PC-9 (cell line): ENCODE data around the gene NRXN2. TPM values are rescaled to one million over a fixed set of nuclear protein-coding genes. Genes with fewer than 3 reads are reported as not detected.

Source experiments
- BruUV-seq: library from RNA; stranded (reverse); fragments of 400-500 nt; replicated peaks from 2 replicates; lab custom pipeline; 2021; lab: Mats Ljungman, UMichigan
- CTCF ChIA-PET: fragments of 300-600 bp; sonication (Branson Sonifier 250); formaldehyde crosslinking; loops from one replicate; lab custom pipeline; 2022; ENCODE audit warnings: antibody characterized with exemption; lab: Charles Lee
- POLR2A ChIA-PET: fragments of 300-600 bp; sonication (Branson Sonifier 250); formaldehyde crosslinking; loops from one replicate; lab custom pipeline; 2022; ENCODE audit warnings: antibody characterized with exemption; ENCODE audit not compliant: unreplicated experiment; lab: Charles Lee
- DNase-seq, 2 experiments: peaks; one replicate each; pipeline versions ENCODE4 v3.0.0 to v3.0.0-alpha.2; 2015 to 2022; ENCODE audit warnings: mixed read lengths in 1 of 2
- H2AFZ ChIP-seq: fragments of 200-600 bp; sonication (generic); 2 replicates; pipeline ENCODE4 v1.8.1; 2017; ENCODE audit warnings: antibody characterized with exemption
- H3F3A ChIP-seq: fragments of 200-600 bp; sonication (generic); 2 replicates; pipeline ENCODE4 v1.8.1; 2017; ENCODE audit warnings: antibody characterized with exemption, mild to moderate bottlenecking, low read depth; ENCODE audit not compliant: insufficient read depth
- H3K27ac ChIP-seq: fragments of 200-600 bp; sonication (generic); 2 replicates; pipeline ENCODE4 v1.6.1; 2016; ENCODE audit warnings: mixed run types
- H3K27me3 ChIP-seq: fragments of 200-600 bp; sonication (generic); 2 replicates; pipeline ENCODE4 v1.6.1; 2016; ENCODE audit warnings: low read depth, mixed run types; ENCODE audit not compliant: insufficient read depth
- H3K36me3 ChIP-seq: fragments of 200-600 bp; sonication (generic); 2 replicates; pipeline ENCODE4 v1.6.1; 2016; ENCODE audit warnings: low read depth, mixed run types
- H3K4me1 ChIP-seq: fragments of 200-600 bp; sonication (generic); replicated peaks from 2 replicates; pipeline ENCODE4 v1.6.1; 2016; ENCODE audit warnings: mixed run types; ENCODE audit not compliant: insufficient read depth
- H3K4me2 ChIP-seq: fragments of 200-600 bp; sonication (generic); 2 replicates; pipeline ENCODE4 v1.6.1; 2017; ENCODE audit warnings: mixed run types
- H3K4me3 ChIP-seq: fragments of 200-600 bp; sonication (generic); 2 replicates; pipeline ENCODE4 v1.6.1; 2016; ENCODE audit warnings: mixed run types
- H3K79me2 ChIP-seq: fragments of 200-600 bp; sonication (generic); 2 replicates; pipeline ENCODE4 v1.6.1; 2017; ENCODE audit warnings: low read depth, mixed run types
- H3K9me2 ChIP-seq: fragments of 200-600 bp; sonication (generic); 2 replicates; pipeline ENCODE4 v1.8.1; 2017; ENCODE audit warnings: mild to moderate bottlenecking; ENCODE audit not compliant: insufficient read depth
- H3K9me3 ChIP-seq: fragments of 200-600 bp; sonication (generic); 2 replicates; pipeline ENCODE4 v1.8.1; 2016; ENCODE audit warnings: low read depth; ENCODE audit not compliant: insufficient read depth
- H4K20me1 ChIP-seq: fragments of 200-600 bp; sonication (generic); 2 replicates; pipeline ENCODE4 v1.8.1; 2017; ENCODE audit not compliant: insufficient read depth
- EZH2 ChIP-seq: fragments of 200-600 bp; sonication (generic); IDR thresholded peaks from 2 replicates; pipeline ENCODE4 v1.8.0; 2017; ENCODE audit warnings: antibody characterized with exemption, low read depth
- intact Hi-C: fragments of 100-400 bp; cut with micrococcal nuclease; formaldehyde crosslinking; loops from one replicate; pipeline ENCODE4 v1.10.0; 2022; ENCODE audit not compliant: unreplicated experiment
- total RNA-seq: library from RNA; stranded (reverse); gene quantifications from 2 replicates; pipeline ENCODE4 v1.2.3, GENCODE V29; 2021
- TF ChIP-seq, protein P1 (sequence below): fragments of 200-600 bp; sonication (generic); conservative IDR thresholded peaks from 2 replicates; pipeline ENCODE4 v1.6.1; 2017; ENCODE audit warnings: mixed run types, antibody characterized with exemption, mild to moderate bottlenecking, moderate library complexity

The NRXN2 gene
- total RNA-seq, 1 experiment from 2014 or later: not detected

DNA sequence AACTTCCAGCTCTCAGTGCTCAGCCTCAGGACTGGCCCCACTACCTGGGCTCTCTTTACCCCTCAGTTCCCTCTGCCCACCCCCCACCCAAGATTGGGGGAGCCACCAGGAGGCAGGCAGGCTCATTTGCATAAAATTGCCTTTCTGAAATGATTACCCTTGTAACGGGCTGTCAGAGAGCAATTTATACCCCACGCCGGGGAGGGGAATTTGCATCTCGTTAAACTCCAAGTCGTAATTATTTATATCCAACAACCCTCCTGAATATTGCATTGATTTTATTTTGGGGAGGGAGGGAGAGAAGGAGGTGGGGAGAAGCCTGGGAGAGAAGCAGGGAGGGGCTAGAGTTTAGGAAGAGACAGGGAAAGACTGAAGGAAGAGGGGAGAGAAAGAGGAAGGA lies 8.3 kb downstream of the NRXN2 start:
- 0 out of 2 replicates have a peak, but pooled peaks cover 5% of the 10 kb centered on the region for H4K20me1 ChIP-seq
- H3K9me3 ChIP-seq: no peaks in the 10 kb centered on the region
- no TSS peak for BruUV-seq
- H3K4me1 ChIP-seq: peaks cover 7% of the 10 kb centered on the region
- intact Hi-C loops: no loop called here
- H3K9me2 ChIP-seq: no peaks in the 10 kb centered on the region
- H3K36me3 ChIP-seq: no peaks in the 10 kb centered on the region
- no peak overlapping the region for H3K4me3 ChIP-seq
- no peak overlapping the region for H2AFZ ChIP-seq
- DNase-seq: no peak
- peaks cover 12% of the 10 kb centered on the region; the same call in 1 of the 2 replicates for H3F3A ChIP-seq
- H3K27ac ChIP-seq: no peak overlapping the region
- ChIA-PET CTCF (no interaction called here), POLR2A (interaction anchor here (0.5 kb wide), 1 partner anchor 255 kb away, joined by 3 read pairs; no protein-coding TSS in a partner anchor)
- TF ChIP-seq, protein P1, sequence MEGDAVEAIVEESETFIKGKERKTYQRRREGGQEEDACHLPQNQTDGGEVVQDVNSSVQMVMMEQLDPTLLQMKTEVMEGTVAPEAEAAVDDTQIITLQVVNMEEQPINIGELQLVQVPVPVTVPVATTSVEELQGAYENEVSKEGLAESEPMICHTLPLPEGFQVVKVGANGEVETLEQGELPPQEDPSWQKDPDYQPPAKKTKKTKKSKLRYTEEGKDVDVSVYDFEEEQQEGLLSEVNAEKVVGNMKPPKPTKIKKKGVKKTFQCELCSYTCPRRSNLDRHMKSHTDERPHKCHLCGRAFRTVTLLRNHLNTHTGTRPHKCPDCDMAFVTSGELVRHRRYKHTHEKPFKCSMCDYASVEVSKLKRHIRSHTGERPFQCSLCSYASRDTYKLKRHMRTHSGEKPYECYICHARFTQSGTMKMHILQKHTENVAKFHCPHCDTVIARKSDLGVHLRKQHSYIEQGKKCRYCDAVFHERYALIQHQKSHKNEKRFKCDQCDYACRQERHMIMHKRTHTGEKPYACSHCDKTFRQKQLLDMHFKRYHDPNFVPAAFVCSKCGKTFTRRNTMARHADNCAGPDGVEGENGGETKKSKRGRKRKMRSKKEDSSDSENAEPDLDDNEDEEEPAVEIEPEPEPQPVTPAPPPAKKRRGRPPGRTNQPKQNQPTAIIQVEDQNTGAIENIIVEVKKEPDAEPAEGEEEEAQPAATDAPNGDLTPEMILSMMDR: no peak
- no peak for TF ChIP-seq EZH2
- no peak overlapping the region for H3K4me2 ChIP-seq
- H3K79me2 ChIP-seq: no peaks in the 10 kb centered on the region
- peaks cover 59% of the 10 kb centered on the region for H3K27me3 ChIP-seq

DNA sequence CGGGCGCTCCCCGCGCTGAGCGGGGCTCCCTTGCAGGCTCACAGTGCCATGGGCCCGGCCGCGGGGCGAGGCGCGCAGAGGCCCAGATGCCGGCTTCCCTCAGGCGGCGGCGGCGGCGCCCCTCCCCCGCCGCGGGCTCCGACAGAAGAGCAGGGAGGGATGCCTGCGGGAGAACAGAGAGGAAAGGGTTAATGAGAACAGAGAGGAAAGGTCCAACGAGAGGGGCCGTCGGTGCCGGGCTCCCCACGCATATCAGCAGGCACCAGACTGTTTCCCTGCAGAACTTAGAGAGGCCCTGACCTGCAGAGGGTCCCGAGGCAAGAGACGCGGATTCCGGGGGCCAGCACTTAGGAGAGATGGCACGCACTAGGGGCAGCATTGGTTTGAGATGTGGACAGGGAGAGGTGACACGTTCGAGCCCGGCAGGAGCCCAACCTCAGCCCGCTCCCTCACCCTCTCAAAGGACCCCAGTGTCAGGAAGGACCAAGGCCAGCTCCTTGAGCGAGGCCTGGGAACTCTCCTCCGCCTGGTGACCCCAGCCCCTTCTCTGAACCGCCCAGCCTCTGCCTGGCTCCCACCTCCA lies 9.1 kb downstream of the NRXN2 start:
- ChIA-PET CTCF (no interaction called here), POLR2A (no interaction called here)
- Histone ChIP-seq H3F3A (peaks cover 12% of the 10 kb centered on the region; the same call in 1 of the 2 replicates), H4K20me1 (0 out of 2 replicates have a peak, but pooled peaks cover 5% of the 10 kb centered on the region), H3K27me3 (peaks cover 56% of the 10 kb centered on the region), H3K9me3 (no peaks in the 10 kb centered on the region), H3K4me3 (no peak overlapping the region), H3K36me3 (no peaks in the 10 kb centered on the region), H3K79me2 (no peaks in the 10 kb centered on the region), H3K9me2 (no peaks in the 10 kb centered on the region), H3K27ac (no peak overlapping the region), H3K4me1 (peaks cover 7% of the 10 kb centered on the region), H2AFZ (no peak overlapping the region), H3K4me2 (no peak overlapping the region)
- intact Hi-C loops: no loop called here
- TF ChIP-seq EZH2: no peak
- TF ChIP-seq, protein P1: no peak
- BruUV-seq: no TSS peak
- no peak for DNase-seq

DNA sequence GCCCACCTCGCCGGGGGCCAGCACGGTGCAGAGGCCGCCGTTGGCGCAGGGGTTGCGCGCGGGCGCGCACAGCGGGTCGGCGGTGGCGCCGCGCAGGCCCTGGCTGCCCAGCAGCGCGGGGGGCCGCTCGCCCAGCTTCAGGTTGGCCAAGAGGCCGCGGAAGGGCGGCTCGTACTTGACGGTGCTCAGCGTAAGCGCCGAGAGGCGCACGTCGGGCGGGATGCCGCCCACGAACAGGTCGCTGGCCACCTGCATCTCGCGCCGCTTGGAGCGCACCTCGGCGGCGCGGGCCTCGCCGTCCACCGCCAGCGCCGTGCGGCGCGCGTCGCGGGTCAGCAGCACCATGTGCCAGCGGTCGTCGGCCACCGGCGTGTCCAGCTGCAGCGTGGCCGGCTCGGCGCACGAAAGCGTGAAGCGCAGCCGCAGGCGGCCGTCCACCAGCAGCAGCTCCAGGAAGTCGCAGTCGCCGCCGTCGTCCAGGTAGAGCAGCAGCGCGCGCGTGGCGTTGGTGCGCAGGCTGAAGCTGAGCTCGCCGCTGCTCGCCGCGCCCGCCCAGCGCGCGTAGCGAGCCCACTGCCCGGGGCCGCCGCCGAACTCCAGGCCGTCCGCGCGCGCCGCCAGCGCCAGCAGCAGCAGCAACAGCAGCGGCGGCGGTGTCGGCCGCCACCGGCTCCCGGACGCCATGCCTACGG lies 9.8 kb downstream of the NRXN2 start:
- no peak overlapping the region for H3K27ac ChIP-seq
- H4K20me1 ChIP-seq: 0 out of 2 replicates have a peak, but pooled peaks cover 5% of the 10 kb centered on the region
- no peak overlapping the region for H3K4me3 ChIP-seq
- H3K27me3 ChIP-seq: peaks cover 50% of the 10 kb centered on the region
- no peak for TF ChIP-seq EZH2
- TF ChIP-seq, protein P1: no peak
- DNase-seq: peak in 1 of 2 experiments; percentile 26
- peaks cover 12% of the 10 kb centered on the region; the same call in 1 of the 2 replicates for H3F3A ChIP-seq
- intact Hi-C loops: no loop called here
- no peaks in the 10 kb centered on the region for H3K9me2 ChIP-seq
- H3K4me1 ChIP-seq: peaks cover 7% of the 10 kb centered on the region
- H3K9me3 ChIP-seq: no peaks in the 10 kb centered on the region
- H2AFZ ChIP-seq: no peak overlapping the region
- no peaks in the 10 kb centered on the region for H3K36me3 ChIP-seq
- no TSS peak for BruUV-seq
- POLR2A ChIA-PET: no interaction called here
- H3K79me2 ChIP-seq: no peaks in the 10 kb centered on the region
- no peak overlapping the region for H3K4me2 ChIP-seq
- CTCF ChIA-PET: no interaction called here
